Stimulated activated CD8-positive, alpha-beta memory T cell treated with anti-CD3 and anti-CD28 coated beads, Interleukin-15, amount 100 ng/mL, for 48 hours (primary cell): ENCODE measurements around the gene EMILIN1.
A peak's percentile ranks its signal among the peaks of the same experiment; 100 is the strongest.

Source experiments
- DNase-seq, 2 donors: peaks; one replicate each; pipeline ENCODE4 v3.0.0-alpha.2; 2020; ENCODE audit warnings: low read depth in 2 of 2

The EMILIN1 gene

DNA sequence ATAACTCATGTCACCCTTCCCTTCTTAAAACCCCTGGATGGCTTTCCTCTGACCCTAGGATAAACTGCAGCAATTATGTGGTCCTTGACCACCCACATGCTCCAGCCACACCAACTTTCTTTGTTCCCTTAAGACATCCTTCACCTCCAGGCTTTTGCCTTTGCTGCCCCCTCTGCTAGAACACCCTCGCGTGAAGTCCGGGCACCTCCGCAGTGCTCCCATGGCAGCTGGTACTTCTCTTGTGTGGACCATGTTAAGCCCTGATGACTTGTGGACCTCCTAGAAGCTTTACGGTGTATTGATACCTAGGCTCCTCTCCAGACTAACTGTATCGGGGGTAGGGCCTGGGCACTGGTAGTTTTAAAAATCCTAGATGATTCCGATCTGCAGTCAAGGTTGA lies 44.4 kb downstream of the EMILIN1 start:
- DNase-seq: no peak

DNA sequence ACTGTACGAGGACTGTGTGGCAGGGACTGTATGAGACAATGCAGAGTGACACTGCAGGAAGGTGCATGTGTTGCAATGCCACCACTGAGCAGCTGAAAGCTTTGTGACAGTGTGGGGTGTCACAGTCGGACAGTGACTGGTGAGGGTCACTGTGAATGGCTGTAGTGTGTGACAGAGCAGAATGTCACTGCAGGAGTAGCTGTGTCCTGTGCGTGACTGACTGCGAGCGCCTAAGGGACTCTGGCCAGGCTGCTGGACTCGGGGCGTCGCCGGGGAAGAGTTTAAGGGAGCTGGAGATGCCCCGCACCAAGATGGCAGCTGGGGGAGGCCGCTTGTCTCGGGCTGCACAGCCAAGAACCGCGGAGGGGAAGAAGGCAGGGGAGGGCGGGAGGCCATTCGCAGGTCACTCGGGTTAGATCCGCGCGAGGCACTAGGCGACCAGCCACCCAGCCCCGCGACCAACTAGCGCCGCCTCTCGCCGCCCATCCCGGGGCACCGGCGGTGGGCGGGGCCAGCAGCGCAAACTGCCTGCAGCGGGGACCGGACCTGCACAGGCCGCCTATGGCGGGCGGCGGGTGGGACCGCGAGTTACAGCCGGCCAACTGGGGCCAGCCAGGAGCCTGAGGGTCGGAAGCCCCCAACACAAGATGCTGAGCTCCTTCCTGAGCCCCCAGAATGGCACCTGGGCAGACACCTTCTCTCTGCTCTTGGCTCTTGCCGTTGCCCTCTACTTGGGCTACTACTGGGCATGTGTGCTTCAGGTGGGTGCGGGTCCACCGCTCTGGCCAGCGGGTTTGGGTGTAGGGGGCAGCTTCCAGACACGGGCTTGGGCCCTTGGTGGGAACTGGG lies 45.1 kb downstream of the EMILIN1 start, which contains the start of gene ABHD1:
Gene ABHD1 (plus strand): TSS at position 514 of the 849 bp plus-strand sequence. CDS start 134 bp downstream, at position 648.
- DNase-seq: peak; percentile 25 to 49

DNA sequence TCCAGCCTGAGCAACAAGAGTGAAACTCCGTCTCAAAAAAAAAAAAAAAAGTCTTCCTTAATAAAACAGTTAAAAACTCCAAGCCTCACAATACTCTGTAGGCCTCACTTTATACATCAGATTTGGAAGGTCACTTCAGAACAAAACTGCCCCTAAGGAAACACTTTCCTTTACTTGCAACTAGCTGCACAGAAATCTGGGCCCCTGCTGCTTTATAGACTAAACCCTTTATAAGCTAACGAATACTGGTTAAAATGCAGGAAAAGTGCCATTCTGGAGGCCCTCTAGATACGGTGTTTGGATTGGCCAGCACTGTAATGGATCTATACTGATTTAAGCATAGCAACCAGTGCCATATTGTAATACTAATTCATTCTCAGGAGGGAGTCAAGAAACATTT lies 46.7 kb downstream of the EMILIN1 start:
- DNase-seq: no peak

DNA sequence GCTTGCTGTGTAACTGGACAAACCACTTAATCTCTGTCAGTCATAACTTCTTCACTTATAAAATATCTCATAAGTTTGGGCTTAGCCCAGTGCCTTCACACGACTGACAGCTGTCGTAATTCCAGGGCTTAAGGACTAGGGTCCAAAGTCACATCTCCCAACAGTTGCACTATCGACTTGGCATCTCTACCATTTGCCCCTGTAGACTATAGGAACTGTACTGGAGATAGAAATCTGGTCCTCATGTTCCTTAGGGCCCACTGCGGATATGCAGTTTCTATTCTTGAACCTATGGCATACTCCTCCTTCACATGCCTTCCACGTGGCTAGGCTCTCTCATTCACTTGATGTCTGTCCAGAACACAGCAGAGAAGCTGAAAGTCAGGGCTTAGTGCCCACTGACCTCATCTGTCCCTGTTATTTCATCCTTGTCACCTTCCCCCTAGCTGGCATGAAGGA lies 47.9 kb downstream of the EMILIN1 start:
- DNase-seq: no peak

DNA sequence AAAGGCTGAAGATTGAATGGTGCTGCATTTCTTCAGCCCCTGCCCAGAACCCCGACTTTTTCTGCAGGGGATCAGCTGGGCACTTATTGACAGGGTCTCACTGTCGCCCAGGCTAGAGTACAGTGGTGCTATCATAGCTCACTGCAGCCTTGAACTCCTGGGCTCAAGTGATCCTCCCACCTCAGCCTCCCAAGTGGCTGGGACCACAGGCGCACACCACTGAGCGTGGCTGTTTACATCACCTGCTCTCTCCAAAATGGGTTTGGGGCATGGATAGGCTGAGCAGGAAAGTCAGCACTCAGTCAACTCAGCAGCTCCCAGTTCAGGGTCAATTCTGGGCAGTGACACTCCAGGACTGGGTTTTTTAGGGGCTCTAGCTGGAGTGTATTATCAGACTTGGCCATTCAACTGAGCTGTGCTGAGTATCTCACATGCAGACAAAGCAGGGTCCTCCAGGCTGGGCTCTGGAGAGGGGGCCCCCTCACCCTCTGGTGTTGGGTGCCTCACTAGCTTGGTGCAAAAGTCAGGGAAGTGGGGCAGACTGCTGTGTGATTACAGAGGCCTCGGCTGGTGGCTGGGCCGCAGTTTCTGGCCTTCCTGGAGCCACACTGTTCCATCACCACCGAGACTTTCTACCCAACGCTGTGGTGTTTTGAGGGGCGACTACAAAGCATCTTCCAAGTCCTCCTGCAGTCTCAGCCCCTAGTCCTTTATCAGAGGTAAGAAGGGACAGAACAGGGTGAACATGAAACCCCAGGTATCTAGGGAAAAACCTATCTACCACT lies 49.7 kb downstream of the EMILIN1 start:
- DNase-seq: no peak

DNA sequence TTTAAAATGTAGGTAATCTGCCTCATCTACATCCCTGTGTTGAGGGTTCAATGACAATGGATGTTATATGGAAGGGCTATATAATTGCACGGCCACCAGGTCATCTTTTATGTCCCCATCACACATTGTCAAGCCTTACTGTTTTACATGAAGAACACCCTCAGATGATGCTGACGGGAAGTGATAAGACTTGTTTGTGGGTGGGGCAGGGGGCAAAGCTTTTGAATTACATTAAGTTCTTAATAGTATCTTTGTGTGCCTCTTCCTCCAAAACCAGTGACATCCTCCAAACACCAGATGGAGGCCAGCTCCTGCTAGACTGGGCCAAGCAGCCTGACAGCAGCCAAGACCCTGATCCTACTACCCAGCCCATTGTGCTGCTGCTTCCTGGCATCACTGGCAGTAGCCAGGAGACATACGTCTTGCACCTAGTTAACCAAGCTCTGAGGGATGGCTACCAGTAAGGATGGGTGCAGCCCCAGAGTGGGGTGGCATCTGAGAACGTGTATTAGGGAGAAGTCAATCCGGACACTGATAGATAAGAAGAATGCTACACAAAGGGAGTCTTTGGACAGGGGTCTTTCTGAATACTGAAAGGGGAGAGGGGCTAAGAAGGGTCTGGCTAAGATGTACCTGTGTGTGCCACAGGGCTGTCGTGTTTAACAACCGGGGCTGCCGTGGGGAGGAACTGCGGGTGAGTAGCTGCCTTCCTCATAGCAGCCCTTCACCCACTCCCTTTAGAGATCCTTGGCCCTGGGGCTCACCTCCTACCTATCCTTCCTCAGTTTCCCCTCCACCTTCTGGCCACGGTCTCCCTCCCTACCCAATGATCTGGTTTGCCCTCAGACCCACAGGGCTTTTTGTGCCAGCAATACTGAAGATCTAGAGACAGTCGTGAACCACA lies 50.5 kb downstream of the EMILIN1 start:
- DNase-seq: no peak

DNA sequence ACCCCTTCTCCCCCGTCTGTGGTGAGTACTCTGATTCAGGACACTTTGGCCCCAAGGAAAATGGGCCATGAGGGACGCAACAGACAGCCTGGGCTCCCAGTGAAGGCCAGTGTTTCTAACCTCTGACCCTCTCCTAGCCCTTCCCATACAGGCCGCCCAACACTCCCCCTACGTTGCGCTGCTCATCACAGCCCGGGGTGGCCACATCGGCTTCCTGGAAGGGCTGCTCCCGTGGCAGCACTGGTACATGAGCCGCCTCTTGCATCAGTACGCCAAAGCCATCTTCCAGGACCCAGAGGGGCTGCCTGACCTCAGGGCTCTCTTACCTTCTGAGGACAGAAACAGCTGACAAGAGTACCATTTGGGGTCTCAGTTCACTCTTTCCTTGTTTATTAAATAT lies 52.0 kb downstream of the EMILIN1 start:
- DNase-seq: no peak

DNA sequence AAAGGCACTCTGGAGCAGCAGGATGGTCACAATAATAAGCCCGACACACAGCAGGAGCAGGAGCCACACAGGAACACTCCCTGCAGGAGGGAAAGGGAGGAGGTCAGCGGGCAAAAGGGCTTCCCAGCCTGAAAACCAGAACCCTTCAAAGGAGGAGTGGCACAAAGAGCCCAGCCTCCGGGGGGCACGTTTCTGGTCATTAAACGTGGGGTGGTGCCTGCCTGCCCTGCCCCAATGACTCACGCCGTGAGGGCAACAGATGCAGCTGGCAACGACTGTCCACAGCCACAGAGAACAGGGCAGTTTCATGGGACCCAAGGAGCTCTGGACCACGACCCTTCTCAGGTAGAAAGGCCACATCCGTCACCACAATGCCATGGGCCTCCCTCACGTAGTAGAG lies 53.0 kb downstream of the EMILIN1 start:
- DNase-seq: no peak

DNA sequence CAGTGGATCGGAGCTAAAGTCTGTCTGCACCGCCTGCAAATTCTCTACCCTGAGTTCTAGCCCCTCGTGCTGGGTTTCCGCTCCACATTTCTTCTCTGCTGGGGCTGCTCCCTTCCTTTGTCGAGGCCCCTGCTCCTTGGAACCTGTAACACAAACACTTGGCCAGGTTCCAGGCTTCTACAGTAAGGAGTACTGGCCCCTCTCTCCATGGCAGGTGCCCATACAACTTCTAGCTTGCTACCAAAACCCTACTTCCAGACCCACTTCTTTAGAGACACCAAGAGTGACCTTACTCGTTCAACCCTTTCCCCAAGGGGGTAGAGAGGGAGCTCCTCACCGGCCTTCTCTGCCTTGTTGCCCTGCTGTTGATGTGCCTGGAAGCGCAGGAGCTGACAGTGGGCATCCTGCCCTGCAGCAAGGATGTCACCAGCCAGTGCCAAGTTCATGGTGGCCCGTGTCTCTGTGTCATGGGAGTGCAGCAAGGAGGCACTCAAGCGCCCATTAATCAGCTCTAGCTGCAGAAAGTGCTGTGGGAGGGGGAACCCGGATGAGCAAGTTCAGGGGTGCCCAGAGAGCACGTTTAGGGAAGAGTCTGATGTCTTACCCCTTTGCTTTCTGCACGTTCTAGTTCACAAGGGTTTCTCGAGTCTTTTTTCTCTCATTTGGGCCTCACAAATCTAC lies 54.9 kb downstream of the EMILIN1 start:
- peak; percentile 8 to 18 for DNase-seq

DNA sequence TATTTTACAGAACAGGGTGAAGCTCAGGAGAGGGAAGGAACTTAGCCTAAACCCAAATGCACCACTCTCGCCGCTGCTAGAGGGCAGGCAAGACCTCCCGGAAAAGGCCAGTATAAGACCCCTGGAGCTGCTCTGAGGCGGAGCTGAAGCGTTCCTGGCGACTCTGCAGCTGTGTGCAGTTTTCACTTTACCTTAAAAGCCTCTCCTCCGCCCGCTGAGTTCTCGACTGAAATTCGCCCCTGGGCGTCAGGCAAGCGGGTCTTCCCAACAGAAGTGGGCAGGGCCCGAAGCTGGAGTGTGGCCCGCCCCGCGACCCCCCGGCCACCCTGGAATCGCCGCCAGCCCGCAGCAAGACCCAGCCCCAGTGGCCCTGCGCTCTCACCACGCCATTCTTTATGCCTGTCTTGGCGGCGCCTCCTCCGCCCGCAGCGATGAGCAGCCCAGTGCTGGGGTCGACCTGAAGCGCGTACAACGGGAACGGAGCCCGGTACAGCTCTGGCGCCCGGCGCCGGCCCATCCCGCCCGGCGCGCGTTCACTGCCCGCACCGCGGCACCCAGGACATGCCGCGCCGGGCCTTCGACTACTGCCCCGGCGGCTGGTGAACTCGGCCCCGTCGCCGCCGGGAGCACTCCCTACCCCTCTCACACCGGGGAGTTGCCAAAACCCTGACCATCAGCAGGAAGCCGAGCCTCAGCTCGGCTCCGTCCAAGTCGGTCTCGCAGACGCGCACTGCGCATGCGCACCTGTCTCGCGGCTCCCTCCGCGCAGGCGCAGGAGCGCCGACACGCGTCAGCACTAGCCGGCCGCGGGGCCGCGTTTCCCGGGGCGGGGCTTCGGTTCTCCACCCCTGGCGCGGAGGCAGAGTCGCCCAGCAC lies 55.7 kb downstream of the EMILIN1 start, which contains the start of gene PREB:
Gene PREB (minus strand): TSS at position 732 of the 876 bp plus-strand sequence. CDS start 215 bp downstream, at position 517.
- peak; percentile 98 to 99 for DNase-seq

DNA sequence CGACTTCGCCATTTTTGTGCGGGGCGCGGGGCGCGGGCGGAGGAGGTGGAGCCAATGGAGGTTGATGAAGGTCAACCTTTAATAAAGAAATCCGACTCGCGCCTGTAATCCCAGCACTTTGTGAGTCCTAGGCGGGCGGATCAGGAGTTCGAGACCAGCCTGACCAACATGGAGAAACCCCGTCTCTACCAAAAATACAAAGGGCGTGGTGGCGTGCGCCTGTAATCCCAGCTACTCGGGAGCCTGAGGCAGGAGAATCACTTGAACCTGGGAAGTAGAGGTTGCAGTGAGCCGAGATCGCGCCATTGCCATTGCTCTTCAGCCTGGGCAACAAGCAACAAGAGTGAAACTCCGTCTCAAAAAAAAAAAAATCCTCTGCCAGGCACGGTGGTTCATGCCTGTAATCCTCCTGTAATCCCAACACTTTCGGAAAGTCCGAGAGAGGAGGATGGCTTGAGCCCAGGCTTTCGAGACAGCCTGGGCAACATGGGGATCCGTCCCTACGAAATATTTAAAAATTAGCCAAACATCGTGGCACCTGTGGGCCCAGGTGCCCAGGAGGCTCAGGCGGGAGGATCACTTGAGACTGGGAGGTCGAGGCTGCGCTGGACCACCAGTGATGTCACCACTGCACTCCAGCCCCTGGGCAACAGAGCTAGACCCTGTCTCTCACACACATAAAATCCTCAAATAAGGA lies 56.5 kb downstream of the EMILIN1 start:
- no peak for DNase-seq

DNA sequence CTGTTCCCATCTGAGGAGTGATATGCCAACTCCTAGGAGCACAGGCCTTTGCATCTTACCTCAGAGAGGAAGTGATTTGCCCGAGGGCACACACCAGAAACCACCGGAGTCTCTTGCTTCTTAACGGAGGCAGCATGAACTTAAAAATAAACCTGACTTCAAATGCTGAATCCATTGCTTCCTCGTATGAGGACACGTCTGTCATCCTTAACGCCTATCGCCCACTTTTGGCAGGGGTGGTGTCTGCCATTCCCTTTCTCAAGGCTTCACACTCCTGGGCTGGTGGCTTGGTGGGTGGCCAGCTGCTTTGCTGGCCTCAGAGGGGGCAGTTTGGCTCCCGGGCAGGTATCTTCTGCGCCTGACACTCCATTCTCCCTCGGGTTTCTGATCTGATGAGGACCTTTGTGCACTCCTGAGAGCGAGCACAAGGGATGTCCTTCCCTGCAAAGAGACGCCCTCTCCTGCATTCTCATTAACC lies 57.1 kb downstream of the EMILIN1 start:
- DNase-seq: no peak
